Measurements from ENCODE around the gene EPHB1. TPM values are rescaled to one million over a fixed set of nuclear protein-coding genes. Genes with fewer than 3 reads are reported as not detected.

The EPHB1 gene
- total RNA-seq, 1 donor from 2014 or later = 16.3 TPM

DNA sequence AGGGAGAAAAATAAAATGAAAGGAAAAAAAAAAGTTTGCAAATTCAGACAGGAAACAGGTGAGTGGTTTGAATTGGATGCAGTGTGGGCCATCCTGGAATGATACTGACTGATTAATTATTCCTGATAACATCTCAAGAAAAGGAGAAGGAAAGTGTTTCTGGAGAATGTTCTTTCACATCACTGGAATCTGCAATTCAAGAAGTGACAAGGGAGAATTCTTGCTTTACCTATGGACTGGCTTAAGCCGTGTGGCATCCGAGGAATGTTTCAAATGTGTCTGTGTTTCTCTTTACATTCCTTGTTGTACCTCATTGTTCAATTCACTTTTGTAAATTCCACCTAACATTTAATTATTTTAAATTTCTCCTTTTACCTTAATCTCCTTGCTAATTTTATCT is 465.0 kb downstream of the EPHB1 start:
- Mint-ChIP-seq H3K27ac (ENCODE audit: unreplicated experiment) (no peak overlapping the region), H3K4me3 (ENCODE audit: unreplicated experiment) (no peak overlapping the region)
- TF ChIP-seq CTCF (IDR thresholded peaks at IDR 0.05; ENCODE audit: partially characterized antibody, unreplicated experiment) = no peak

GRCh38 chr3:135261214-135261775 is 466.2 kb downstream of the EPHB1 start:
- no peak for TF ChIP-seq CTCF (IDR thresholded peaks at IDR 0.05; ENCODE audit: partially characterized antibody, unreplicated experiment)
- H3K27ac Mint-ChIP-seq (ENCODE audit: unreplicated experiment) = no peak overlapping the region
- no peaks in the 10 kb centered on the region for H3K9me3 Mint-ChIP-seq (ENCODE audit: unreplicated experiment)
- no peaks in the 10 kb centered on the region for H3K36me3 Mint-ChIP-seq (ENCODE audit: unreplicated experiment)
- no peaks in the 10 kb centered on the region for H3K4me1 Mint-ChIP-seq (ENCODE audit: low read depth, unreplicated experiment)
- no peak for DNase-seq
- no peak overlapping the region for H3K4me3 Mint-ChIP-seq (ENCODE audit: unreplicated experiment)
- H3K27me3 Mint-ChIP-seq (ENCODE audit: unreplicated experiment) = no peaks in the 10 kb centered on the region

More for the DNA sequence above, 465.0 kb downstream of the EPHB1 start:
- DNase-seq = no peak
- no peaks in the 10 kb centered on the region for H3K4me1 Mint-ChIP-seq (ENCODE audit: low read depth, unreplicated experiment)
- peaks cover 5% of the 10 kb centered on the region for H3K9me3 Mint-ChIP-seq (ENCODE audit: unreplicated experiment)
- no peaks in the 10 kb centered on the region for H3K27me3 Mint-ChIP-seq (ENCODE audit: unreplicated experiment)
- no peaks in the 10 kb centered on the region for H3K36me3 Mint-ChIP-seq (ENCODE audit: unreplicated experiment)

- Mint-ChIP-seq H3K36me3 (ENCODE audit: unreplicated experiment) (no peaks in the 10 kb centered on the region), H3K27me3 (ENCODE audit: unreplicated experiment) (no peaks in the 10 kb centered on the region), H3K9me3 (ENCODE audit: unreplicated experiment) (no peaks in the 10 kb centered on the region), H3K27ac (ENCODE audit: unreplicated experiment) (no peak overlapping the region), H3K4me1 (ENCODE audit: low read depth, unreplicated experiment) (no peaks in the 10 kb centered on the region), H3K4me3 (ENCODE audit: unreplicated experiment) (no peak overlapping the region)
- no peak for TF ChIP-seq CTCF (IDR thresholded peaks at IDR 0.05; ENCODE audit: partially characterized antibody, unreplicated experiment)
- DNase-seq = no peak
Measured at GRCh38 chr3:135261916-135262315, 466.9 kb downstream of the EPHB1 start.

GRCh38 chr3:135262441-135262840 is 467.4 kb downstream of the EPHB1 start:
- no peak for DNase-seq
- no peaks in the 10 kb centered on the region for H3K36me3 Mint-ChIP-seq (ENCODE audit: unreplicated experiment)
- H3K9me3 Mint-ChIP-seq (ENCODE audit: unreplicated experiment) = no peaks in the 10 kb centered on the region
- no peaks in the 10 kb centered on the region for H3K27me3 Mint-ChIP-seq (ENCODE audit: unreplicated experiment)
- no peak overlapping the region for H3K27ac Mint-ChIP-seq (ENCODE audit: unreplicated experiment)
- TF ChIP-seq CTCF (IDR thresholded peaks at IDR 0.05; ENCODE audit: partially characterized antibody, unreplicated experiment) = no peak
- no peaks in the 10 kb centered on the region for H3K4me1 Mint-ChIP-seq (ENCODE audit: low read depth, unreplicated experiment)
- H3K4me3 Mint-ChIP-seq (ENCODE audit: unreplicated experiment) = no peak overlapping the region

DNA sequence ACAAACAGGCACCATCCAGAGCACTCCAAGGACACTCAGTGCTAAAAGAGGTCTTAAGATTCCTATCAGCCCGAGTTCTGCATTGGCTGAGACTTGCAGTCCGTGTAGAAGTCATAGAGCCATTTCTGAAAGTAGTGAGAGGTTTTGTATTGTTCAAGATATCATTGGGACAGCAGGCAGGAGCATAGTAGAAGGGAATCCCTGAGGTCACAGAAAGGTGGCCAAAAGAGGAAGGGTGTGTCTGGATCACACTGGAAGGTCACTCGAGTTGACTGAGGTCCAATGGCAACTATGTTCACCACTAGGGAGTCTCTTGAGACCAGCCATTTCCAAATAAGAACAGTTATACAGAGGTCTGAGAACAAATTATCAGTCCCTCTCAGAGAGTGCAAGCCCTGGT is 468.3 kb downstream of the EPHB1 start:
- TF ChIP-seq CTCF (IDR thresholded peaks at IDR 0.05; ENCODE audit: partially characterized antibody, unreplicated experiment) = no peak
- H3K27ac Mint-ChIP-seq (ENCODE audit: unreplicated experiment) = no peak overlapping the region
- H3K9me3 Mint-ChIP-seq (ENCODE audit: unreplicated experiment) = no peaks in the 10 kb centered on the region
- no peaks in the 10 kb centered on the region for H3K36me3 Mint-ChIP-seq (ENCODE audit: unreplicated experiment)
- peaks cover under 1% of the 10 kb centered on the region for H3K4me1 Mint-ChIP-seq (ENCODE audit: low read depth, unreplicated experiment)
- H3K4me3 Mint-ChIP-seq (ENCODE audit: unreplicated experiment) = no peak overlapping the region
- no peak for DNase-seq
- no peaks in the 10 kb centered on the region for H3K27me3 Mint-ChIP-seq (ENCODE audit: unreplicated experiment)

Data from glutamatergic neuron (in vitro differentiated cells).